Stimulated activated CD4-positive, alpha-beta T cell treated with anti-CD3 and anti-CD28 coated beads, Interleukin-4, amount 100 ng/mL, for 48 hours (primary cell): ENCODE measurements around the gene UNC13D.
"Not testable (repeated sequence)": the region's sequence is repeated elsewhere in the genome, so short reads cannot be mapped to it uniquely, and the experiment has no call there.

Experiments used
- DNase-seq, 2 donors: peaks; one replicate each; pipeline ENCODE4 v3.0.0-alpha.2; 2020; ENCODE audit warnings: low read depth in 2 of 2

Gene UNC13D

DNA sequence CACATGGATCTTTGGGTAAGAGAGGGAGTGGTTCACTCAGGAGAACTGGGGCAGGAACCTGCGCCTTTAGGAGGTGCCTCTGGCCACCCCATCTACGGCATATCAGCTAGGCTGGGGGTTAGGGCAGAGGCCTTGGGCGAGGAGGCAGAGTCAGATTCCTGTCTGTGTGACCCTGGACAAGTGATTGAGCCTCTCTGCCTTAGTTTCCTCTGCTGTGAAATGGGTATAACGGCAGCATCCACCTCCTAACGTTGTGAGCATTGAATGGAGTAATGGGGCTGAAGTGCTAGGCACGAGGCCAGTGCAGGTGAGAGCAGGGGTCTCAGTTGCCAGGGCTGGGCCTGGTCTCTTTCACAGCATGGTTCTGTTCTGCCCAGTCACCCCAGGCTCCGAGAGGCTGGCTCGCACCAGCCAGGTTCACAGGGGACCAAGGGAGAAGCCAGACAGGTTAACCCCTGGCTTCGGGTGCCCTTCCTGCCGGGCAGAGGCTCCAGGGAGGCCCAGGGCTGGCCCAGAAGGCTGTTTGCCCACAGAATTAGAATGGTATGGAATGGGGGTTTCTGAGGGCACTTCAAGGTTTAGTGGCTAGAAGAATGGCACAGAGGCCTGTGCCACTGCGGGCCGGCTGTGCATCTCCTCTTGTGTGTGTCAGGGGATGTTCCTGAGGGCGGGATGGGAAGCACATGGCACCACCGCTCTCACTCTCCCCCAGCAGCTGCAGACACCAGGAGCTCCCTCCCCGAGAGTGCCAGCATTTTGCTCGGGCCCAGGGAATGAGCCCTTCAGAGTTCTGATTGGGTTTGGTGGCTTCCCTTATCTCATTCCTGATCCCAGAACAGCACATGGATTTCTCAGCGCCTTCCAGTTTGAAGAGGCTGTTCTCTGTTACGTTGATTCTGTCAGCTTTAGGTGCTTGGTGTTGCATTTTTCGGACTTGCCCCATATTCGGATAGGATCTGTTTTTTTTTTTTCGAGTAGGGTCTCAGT lies 23.8 kb downstream of the UNC13D start:
- DNase-seq = no peak

DNA sequence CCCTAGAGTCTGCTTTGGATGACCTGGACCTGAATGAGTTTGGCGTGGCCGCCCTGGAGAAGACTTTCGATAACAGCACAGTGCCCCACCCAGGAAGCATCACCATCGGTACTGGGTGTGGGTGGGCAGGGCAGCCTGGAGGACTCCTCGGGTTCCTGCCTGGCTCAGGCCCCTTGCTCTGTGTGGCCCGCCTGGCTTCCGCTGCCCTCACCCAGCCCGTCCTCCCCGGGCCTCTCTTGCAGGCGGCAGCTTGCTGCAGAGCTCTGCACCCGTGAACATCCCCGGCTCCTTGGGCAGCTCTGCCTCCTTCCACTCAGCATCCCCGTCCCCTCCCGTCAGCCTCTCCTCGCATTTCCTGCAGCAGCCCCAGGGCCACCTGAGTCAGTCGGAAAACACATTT lies 24.5 kb downstream of the UNC13D start:
- DNase-seq = no peak

- DNase-seq = no peak
Measured at GRCh38 chr17:75819116-75819515, 25.1 kb downstream of the UNC13D start.

GRCh38 chr17:75818326-75818885 lies 25.8 kb downstream of the UNC13D start:
- no peak for DNase-seq

- no peak for DNase-seq
Measured at GRCh38 chr17:75817571-75817970, 26.6 kb downstream of the UNC13D start.

DNA sequence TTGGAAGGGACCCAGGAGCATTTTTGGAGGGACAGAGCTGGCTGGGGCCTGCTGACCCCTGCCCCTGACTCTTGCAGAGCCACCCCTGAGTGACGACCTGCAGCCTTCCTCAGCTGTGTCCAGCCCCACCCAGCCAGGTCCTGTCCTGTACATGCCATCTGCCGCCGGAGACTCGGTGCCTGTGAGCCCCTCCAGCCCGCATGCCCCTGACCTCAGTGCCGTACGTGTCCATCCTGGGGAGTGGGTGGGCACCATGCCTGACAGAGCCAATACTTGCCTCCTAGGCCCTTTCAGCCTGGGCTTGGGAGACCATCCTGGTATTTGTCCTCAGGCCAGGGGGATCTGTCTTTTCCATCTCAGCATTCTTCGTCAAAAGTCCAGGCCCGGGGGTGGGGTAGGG lies 27.5 kb downstream of the UNC13D start:
- DNase-seq = no peak

GRCh38 chr17:75815399-75815798 lies 28.8 kb downstream of the UNC13D start:
- DNase-seq = no peak

GRCh38 chr17:75814900-75815373 lies 29.3 kb downstream of the UNC13D start:
- no peak for DNase-seq

DNA sequence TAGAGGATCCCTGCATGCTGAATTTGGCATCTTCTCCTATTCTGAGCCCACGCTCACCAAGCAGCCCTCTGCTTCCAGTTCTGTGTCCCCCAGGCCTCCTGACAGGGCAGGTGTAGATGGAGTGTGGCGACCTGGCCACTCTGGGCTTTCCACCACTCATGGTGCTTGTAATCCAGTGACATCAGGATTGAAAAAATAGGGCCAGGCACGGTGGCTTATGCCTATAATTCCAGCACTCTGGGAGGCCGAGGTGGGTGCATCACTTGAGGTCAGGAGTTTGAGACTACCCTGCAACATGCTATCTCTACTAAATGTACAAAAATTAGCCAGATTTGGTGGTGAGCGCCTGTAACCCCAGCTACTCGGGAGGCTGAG lies 30.2 kb downstream of the UNC13D start:
- no peak for DNase-seq

DNA sequence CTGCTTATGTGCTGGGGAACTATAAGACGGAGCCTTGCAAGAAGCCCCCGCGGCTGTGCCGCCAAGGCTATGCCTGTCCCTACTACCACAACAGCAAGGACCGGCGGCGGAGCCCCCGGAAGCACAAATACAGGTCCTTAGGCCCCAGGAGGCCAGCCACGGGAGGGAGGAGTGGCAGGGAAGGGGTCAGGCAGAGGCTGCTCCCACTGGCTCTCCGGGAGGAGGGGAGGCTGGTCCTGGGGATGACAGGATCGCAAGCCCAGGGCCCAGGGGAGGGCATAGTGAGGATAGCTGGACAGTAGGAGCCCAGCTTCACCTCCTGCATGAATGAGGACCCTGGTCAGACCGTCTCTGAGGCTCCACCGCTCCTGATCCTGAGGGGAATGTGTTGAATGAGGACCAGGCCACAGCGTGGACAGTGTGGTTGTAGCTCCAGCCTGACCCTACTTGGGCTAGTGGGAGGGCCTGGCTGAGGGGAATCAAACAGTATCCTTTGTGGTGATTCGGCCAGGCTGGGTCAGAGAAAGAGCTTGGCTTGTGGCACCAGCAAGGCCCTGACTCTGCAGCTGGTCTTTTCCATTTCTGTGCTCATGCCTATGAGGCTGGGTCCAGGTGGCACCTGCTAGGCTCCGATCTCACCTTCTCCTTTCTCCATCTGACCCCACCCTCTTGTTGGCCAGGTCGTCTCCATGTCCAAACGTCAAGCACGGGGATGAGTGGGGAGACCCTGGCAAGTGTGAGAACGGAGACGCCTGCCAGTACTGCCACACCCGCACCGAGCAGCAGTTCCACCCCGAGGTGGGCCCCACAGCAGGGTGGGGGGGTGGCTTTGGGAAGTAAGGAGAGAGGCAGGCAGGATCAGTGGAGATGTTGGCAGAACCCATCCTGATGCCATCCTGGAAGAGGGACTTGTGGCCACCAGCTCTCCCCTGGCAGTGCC lies 30.9 kb downstream of the UNC13D start:
- no peak for DNase-seq

DNA sequence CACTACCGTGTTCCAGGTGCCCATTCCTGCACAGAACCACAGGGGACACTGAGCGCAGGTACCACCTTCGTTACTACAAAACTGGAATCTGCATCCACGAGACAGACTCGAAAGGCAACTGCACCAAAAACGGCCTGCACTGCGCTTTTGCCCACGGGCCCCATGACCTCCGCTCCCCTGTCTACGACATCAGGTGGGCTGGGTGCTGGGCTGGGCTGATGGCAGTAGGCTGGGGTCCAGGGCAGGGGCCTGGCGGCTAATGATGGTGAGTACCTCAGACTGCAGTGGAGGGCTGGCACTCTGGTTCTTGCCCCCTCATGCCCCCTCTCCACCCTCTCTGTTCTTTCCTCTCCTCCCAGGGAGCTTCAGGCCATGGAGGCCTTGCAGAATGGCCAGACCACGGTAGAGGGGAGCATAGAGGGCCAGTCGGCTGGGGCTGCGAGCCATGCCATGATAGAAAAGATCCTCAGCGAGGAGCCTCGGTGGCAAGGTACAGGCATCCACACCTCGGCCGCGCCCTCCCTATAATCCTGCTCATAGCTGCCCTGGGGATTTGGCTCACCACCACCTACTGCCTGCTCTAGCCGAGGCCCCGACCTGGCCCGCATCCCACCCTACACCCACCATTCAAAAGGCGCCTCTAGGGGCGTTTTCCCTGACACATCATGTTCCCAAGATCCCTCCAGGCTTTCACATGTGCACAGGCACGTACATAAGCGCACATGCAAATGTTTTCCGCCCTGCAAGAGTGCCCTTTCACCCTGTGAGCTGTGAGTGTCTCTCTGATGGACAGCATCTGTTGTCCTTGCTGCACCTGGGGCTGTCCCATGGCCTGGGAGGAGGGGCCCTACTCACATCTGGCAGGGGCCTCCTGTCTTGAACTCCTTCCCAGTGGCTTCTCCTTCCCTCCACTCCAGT lies 31.8 kb downstream of the UNC13D start:
- DNase-seq = no peak

GRCh38 chr17:75811174-75811573 lies 33.0 kb downstream of the UNC13D start:
- no peak for DNase-seq

DNA sequence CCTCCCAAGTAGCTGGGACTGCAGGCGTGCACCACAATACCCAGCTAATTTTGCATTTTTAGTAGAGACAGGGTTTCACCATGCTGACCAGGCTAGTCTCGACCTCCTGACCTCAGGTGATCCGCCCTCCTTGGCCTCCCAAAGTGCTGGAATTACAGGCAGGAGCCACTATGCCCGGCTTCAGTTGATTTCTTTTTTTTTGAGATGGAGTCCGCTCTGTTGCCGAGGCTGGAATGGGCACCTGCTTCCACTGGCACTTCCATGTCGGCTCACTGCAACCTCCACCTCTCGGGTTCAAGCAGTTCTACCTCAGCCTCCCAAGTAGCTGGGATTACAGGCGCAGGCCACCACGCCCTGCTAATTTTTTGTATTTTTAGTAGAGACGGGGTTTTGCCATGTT lies 33.4 kb downstream of the UNC13D start:
- not testable (repeated sequence) for DNase-seq

DNA sequence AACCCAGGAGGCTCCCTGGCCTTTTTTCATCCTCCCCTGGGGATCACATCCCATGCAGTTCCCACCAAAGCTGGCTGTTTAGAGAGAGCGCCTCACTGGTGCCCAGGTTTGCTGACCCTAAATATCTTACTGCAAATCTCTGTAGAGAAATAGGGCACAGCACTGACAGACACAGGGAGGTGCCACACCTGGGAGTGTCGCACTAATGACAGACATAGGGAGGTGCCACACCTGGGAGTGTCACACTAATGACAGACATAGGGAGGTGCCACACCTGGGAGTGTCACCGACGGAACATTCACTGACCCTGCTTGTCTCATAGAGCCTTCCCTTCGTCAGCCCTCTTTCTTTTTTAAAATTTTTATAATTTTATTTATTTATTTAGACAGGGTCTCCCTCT lies 34.0 kb downstream of the UNC13D start:
- DNase-seq = no peak

GRCh38 chr17:75809631-75810111 lies 34.5 kb downstream of the UNC13D start:
- DNase-seq = no peak

- no peak for DNase-seq
Measured at GRCh38 chr17:75808905-75809621, 35.1 kb downstream of the UNC13D start.

GRCh38 chr17:75808549-75808904 lies 35.7 kb downstream of the UNC13D start:
- DNase-seq = no peak

DNA sequence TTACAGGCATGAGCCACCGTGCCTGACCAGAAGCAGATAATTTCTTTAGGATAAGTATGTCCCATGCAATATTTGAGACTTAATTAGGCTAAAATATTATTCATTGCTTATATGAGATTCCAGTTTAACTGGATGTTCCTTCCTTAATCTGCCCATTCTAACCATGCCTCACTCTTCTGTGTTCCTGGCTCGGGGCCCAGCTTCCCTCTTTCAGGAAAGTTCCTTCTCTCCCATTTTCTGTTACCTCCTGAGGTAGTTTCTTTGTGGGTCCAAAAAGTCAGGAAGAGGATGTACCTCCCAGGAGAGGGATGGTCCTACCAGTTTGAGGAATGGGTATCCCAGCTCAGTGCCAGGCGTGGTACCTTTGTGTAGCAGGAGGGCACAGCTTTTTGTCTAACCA lies 36.3 kb downstream of the UNC13D start:
- DNase-seq = no peak

GRCh38 chr17:75806822-75807500 lies 37.2 kb downstream of the UNC13D start:
- DNase-seq = no peak

DNA sequence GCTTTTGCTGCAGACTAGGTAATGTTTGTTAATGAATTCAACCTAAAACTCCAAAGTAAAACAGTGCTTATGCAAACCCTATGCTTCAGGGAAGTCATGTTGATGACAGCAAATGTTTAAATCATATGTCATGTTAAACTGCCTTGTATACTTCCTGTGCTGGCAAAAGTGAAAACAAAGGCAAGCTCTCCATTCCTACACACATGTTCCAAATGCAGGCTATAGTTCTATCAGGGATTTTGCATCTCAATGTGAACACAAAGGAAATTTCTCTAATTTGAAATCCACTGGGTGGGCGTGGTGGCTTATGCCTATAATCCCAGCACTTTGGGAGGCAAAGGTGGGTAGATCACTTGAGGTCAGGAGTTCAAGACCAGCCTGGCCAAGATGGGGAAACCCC lies 40.3 kb downstream of the UNC13D start:
- no peak for DNase-seq
